Thyroid gland (tissue), 4 donors: ENCODE measurements around the gene GNG8.

Experiments
- CTCF ChIP-seq, 6 experiments: fragments of 200-600 bp in 3 of 6; fragments of 450-650 bp in 3 of 6; sonication (generic) in 3 of 6; IDR thresholded peaks; one replicate each; pipeline ENCODE4 v1.5.1; 2016 to 2019; ENCODE audit warnings: antibody characterized with exemption in 6 of 6, mild to moderate bottlenecking in 2 of 6, inconsistent platforms in 1 of 6, moderate library complexity in 1 of 6
- POLR2A ChIP-seq, 2 donors: fragments of 450-650 bp; IDR thresholded peaks; one replicate each; pipeline ENCODE4 v1.6.1; 2017; ENCODE audit warnings: antibody characterized with exemption in 2 of 2, mild to moderate bottlenecking in 2 of 2, moderate library complexity in 1 of 2

DNA sequence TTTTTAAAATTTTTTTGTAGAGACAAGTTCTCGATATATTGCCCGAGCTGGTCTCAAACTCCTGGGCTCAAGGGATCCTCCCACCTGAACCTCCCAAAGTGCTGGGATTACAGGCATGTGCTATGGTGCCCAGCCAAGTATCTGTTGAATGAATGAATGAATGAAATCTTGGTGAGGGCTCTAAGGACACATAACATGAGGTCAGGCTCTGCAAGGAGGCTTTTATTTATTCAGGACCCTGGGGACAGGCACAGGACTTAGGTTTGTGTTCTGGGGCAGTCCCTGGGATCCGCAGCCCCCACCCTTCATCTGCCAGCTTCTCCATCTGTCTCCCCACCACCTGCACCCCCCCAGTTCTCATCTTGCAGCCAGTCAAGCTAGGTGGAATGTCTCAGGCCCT lies 15.7 kb downstream of the GNG8 start:
- no peak for TF ChIP-seq CTCF (IDR thresholded peaks at IDR 0.05)
- no peak for TF ChIP-seq POLR2A (IDR thresholded peaks at IDR 0.05)
